ENCODE results near the gene PRKAG2. TPM values are rescaled to one million over a fixed set of nuclear protein-coding genes. Genes with fewer than 3 reads are reported as not detected.
A peak's percentile ranks its signal among the peaks of the same experiment; 100 is the strongest.

The PRKAG2 gene
- total and polyA plus RNA-seq, 2 experiments from 2014 or later, result 17.0 to 19.5 TPM

DNA sequence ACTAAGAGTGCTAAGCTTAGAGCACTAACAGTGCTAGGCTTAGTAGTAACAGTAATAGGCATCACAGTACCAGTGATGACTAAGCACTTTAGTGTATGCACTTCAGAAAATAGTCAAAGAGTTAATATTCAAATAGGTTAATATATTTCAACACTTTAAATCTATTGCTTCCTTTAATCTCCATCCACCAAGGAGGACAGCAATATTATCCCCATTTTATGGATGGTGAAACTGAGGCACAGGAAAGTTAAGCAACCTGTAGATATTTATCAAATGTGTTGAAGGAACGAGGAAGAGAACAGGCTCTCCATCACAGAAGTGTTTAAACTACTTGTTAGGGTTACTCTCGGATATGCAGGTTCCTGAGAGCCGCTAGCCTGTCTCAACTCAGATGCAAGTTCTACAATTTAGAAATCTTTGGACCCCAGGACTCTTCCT, 165.5 kb downstream of the PRKAG2 start:
- no peaks in the 10 kb centered on the region for H3K27me3 ChIP-seq (replicated peaks; ENCODE audit: insufficient read depth)
- WGBS, 2 experiments (ENCODE audit: low coverage in 1 of 2, low lambda C conversion rate in 2 of 2, missing lambda C conversion rate in 2 of 2), result 79 to 85% methylated on average over 3 of the region's 3 CpGs

DNA sequence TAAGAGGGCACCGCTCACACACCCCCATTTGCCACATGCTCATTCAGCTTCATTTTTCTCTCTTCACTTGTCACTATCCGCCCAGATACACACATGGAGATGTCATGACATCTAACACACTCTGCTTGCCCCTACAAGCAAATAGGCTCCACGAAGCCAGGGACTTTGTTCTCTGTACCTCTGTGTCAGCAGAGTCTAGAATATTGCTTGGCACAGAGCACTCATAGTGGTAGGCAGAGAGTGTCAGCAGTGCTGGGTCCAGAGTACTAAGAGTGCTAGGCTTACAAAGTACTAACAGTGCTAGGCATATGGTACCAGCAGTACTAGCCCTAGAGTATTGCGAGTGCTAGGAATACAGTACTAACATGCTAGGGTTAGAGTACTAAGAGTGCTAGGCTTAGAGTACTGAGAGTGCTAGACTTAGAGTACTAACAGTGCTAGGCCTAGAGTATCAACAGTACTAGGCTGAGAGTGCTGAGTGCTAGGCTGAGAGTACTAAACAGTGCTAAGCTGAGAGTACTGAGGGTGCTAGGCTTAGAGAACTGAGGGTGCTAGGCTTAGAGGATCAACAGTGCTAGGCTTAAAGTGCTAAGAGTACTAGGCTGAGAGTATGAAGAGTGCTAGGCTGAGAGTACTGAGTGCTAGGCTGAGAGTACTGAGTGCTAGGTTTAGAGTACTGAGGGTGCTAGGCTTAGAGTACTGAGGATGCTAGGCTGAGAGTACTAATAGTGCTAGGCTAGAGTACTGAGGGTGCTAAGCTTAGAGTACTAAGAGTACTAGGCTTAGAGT, 166.1 kb downstream of the PRKAG2 start:
- no peaks in the 10 kb centered on the region for H3K36me3 ChIP-seq (ENCODE audit: low read depth)
- H2AFZ ChIP-seq, result no peak overlapping the region
- H3K4me1 ChIP-seq (ENCODE audit: insufficient read depth), result no peaks in the 10 kb centered on the region
- TF ChIP-seq EZH2phosphoT487 (IDR thresholded peaks at IDR 0.05; ENCODE audit: insufficient read depth, low read depth) (no peak), EZH2 (IDR thresholded peaks at IDR 0.05; ENCODE audit: insufficient read depth, poor library complexity, severe bottlenecking) (no peak)
- in situ Hi-C loops (cut with MboI), result no loop called here
- H3K27ac ChIP-seq, result no peak overlapping the region
- no peaks in the 10 kb centered on the region for H4K20me1 ChIP-seq (ENCODE audit: insufficient read depth)
- H3K4me3 ChIP-seq, result no peak overlapping the region
- DNase-seq, result no peak
- WGBS, 2 experiments (ENCODE audit: low coverage in 1 of 2, low lambda C conversion rate in 2 of 2, missing lambda C conversion rate in 2 of 2), result 94 to 98% methylated on average over 4 of the region's 4 CpGs
- no peaks in the 10 kb centered on the region for H3K9me3 ChIP-seq (ENCODE audit: low read depth)
- no peaks in the 10 kb centered on the region for H3K9me2 ChIP-seq (ENCODE audit: insufficient read depth)
- no peaks in the 10 kb centered on the region for H3K79me2 ChIP-seq (ENCODE audit: insufficient read depth)
- no peak overlapping the region for H3K9ac ChIP-seq
- no peaks in the 10 kb centered on the region for H3K27me3 ChIP-seq (replicated peaks; ENCODE audit: insufficient read depth)
- no peak overlapping the region for H3K4me2 ChIP-seq (ENCODE audit: unreplicated experiment)
- no peaks in the 10 kb centered on the region for H3F3A ChIP-seq (ENCODE audit: insufficient read depth)

More for the DNA sequence above, 165.5 kb downstream of the PRKAG2 start:
- in situ Hi-C loops (cut with MboI), result no loop called here
- no peaks in the 10 kb centered on the region for H3K9me2 ChIP-seq (ENCODE audit: insufficient read depth)
- H3K4me2 ChIP-seq (ENCODE audit: unreplicated experiment), result no peak overlapping the region
- H3K79me2 ChIP-seq (ENCODE audit: insufficient read depth), result no peaks in the 10 kb centered on the region
- H3K9ac ChIP-seq, result no peak overlapping the region
- no peaks in the 10 kb centered on the region for H3F3A ChIP-seq (ENCODE audit: insufficient read depth)
- H4K20me1 ChIP-seq (ENCODE audit: insufficient read depth), result no peaks in the 10 kb centered on the region
- TF ChIP-seq EZH2 (IDR thresholded peaks at IDR 0.05; ENCODE audit: insufficient read depth, poor library complexity, severe bottlenecking) (no peak), EZH2phosphoT487 (IDR thresholded peaks at IDR 0.05; ENCODE audit: insufficient read depth, low read depth) (no peak)
- no peak for DNase-seq
- H3K9me3 ChIP-seq (ENCODE audit: low read depth), result no peaks in the 10 kb centered on the region
- no peak overlapping the region for H2AFZ ChIP-seq
- H3K36me3 ChIP-seq (ENCODE audit: low read depth), result no peaks in the 10 kb centered on the region
- H3K27ac ChIP-seq, result no peak overlapping the region
- no peaks in the 10 kb centered on the region for H3K4me1 ChIP-seq (ENCODE audit: insufficient read depth)
- H3K4me3 ChIP-seq, result no peak overlapping the region

DNA sequence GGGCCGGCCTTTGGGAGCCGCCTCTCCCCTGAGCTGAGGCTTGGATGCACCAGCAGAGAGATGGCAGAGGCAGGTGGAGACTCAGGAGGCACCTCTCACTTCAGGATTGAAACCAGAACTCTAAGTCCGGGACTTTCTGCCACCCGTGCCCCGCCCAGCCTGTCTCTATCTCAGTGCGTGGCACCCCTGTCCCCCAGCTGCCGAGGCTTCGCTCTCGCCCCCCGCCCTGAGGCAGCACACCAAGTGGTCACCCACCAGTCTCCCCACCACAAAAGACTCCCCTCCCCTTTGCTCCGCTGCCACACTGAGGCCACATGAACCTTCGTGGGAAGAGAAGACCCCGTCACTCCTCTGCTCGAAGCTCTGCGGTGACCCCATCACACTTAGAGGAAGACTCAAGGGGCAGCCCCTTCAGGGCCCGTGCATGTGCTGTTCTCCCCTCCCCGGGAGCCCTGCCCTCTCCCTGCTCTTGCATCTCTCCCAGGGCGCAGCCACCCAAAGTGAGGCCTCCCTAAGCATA, 166.7 kb downstream of the PRKAG2 start:
- H3K4me1 ChIP-seq (ENCODE audit: insufficient read depth), result no peaks in the 10 kb centered on the region
- no peak for DNase-seq
- H3K9ac ChIP-seq, result no peak overlapping the region
- H4K20me1 ChIP-seq (ENCODE audit: insufficient read depth), result no peaks in the 10 kb centered on the region
- H3K4me2 ChIP-seq (ENCODE audit: unreplicated experiment), result no peak overlapping the region
- H3K27me3 ChIP-seq (replicated peaks; ENCODE audit: insufficient read depth), result no peaks in the 10 kb centered on the region
- no peaks in the 10 kb centered on the region for H3K36me3 ChIP-seq (ENCODE audit: low read depth)
- no peaks in the 10 kb centered on the region for H3K9me3 ChIP-seq (ENCODE audit: low read depth)
- no peak overlapping the region for H2AFZ ChIP-seq
- H3F3A ChIP-seq (ENCODE audit: insufficient read depth), result no peaks in the 10 kb centered on the region
- in situ Hi-C loops (cut with MboI), result no loop called here
- TF ChIP-seq EZH2phosphoT487 (IDR thresholded peaks at IDR 0.05; ENCODE audit: insufficient read depth, low read depth) (no peak), EZH2 (IDR thresholded peaks at IDR 0.05; ENCODE audit: insufficient read depth, poor library complexity, severe bottlenecking) (no peak)
- H3K9me2 ChIP-seq (ENCODE audit: insufficient read depth), result no peaks in the 10 kb centered on the region
- H3K79me2 ChIP-seq (ENCODE audit: insufficient read depth), result no peaks in the 10 kb centered on the region
- H3K4me3 ChIP-seq, result no peak overlapping the region
- no peak overlapping the region for H3K27ac ChIP-seq
- 89 to 94% methylated on average over 14 to 18 of the region's 18 CpGs for WGBS, 2 experiments (ENCODE audit: low coverage in 1 of 2, low lambda C conversion rate in 2 of 2, missing lambda C conversion rate in 2 of 2)

DNA sequence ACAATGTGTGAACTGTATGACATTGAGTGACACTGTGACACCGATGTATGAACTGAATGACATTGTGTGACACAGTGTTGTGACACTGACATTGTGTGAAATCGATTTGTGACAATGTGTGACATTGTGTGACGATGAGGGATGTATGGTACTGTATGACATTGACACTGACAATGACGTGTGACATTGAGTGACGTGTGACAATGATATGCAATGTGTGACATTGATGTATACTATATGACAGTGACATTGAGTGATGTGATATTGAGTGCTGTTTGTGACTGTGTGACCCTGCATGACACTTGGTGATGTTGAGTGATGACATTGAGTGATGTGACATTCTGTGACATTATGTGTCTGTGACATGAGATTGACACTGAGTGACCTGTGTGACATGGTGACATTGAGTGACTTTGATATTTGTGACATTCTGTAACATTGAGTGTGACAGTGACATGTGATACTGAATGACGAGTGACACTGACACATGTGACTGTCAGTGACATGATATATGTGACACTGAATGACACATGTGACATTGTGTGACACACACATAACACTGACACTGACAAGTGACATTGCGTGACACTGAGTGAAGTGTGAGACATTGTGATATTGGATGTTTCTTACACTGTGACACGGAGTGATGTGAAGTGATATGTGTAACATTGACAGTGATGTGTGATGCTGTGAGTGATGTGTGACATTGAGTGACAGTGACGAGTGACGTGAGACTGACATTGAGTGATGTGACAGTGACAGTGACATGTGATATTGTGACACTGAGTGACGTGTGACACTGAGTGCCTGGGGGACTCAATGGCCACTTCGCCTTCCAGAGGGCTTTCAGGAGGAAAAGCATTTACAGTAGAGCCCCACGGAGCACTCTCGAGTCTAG, 167.5 kb downstream of the PRKAG2 start:
- no peaks in the 10 kb centered on the region for H4K20me1 ChIP-seq (ENCODE audit: insufficient read depth)
- H3K27ac ChIP-seq, result no peak overlapping the region
- H3K79me2 ChIP-seq (ENCODE audit: insufficient read depth), result no peaks in the 10 kb centered on the region
- H3F3A ChIP-seq (ENCODE audit: insufficient read depth), result no peaks in the 10 kb centered on the region
- no peaks in the 10 kb centered on the region for H3K9me3 ChIP-seq (ENCODE audit: low read depth)
- H3K27me3 ChIP-seq (replicated peaks; ENCODE audit: insufficient read depth), result no peaks in the 10 kb centered on the region
- no peaks in the 10 kb centered on the region for H3K36me3 ChIP-seq (ENCODE audit: low read depth)
- TF ChIP-seq EZH2 (IDR thresholded peaks at IDR 0.05; ENCODE audit: insufficient read depth, poor library complexity, severe bottlenecking) (no peak), EZH2phosphoT487 (IDR thresholded peaks at IDR 0.05; ENCODE audit: insufficient read depth, low read depth) (peak; percentile 90)
- no peak overlapping the region for H3K4me3 ChIP-seq
- H3K9me2 ChIP-seq (ENCODE audit: insufficient read depth), result no peaks in the 10 kb centered on the region
- no peak for DNase-seq
- H3K4me1 ChIP-seq (ENCODE audit: insufficient read depth), result no peaks in the 10 kb centered on the region
- H3K9ac ChIP-seq, result no peak overlapping the region
- H3K4me2 ChIP-seq (ENCODE audit: unreplicated experiment), result no peak overlapping the region
- no peak overlapping the region for H2AFZ ChIP-seq
- in situ Hi-C loops (cut with MboI), result no loop called here
- WGBS, 2 experiments (ENCODE audit: low coverage in 1 of 2, low lambda C conversion rate in 2 of 2, missing lambda C conversion rate in 2 of 2), result 83 to 87% methylated on average over 14 of the region's 14 CpGs
